ENCODE data around the gene SPECC1L.

GRCh38 chr22:24305260-24305692, 34.6 kb downstream of the SPECC1L start:
- no peak for TF ChIP-seq CTCF (IDR thresholded peaks at IDR 0.05; ENCODE audit: insufficient read depth, low read length, poor library complexity, severe bottlenecking)
- no peak for TF ChIP-seq EZH2phosphoT487 (conservative IDR thresholded peaks at IDR 0.05; ENCODE audit: low read length)

Measured in SU-DHL-6 (cell line).